HepG2 (cell line): ENCODE results near the gene ZKSCAN3. TPM values are rescaled to one million over a fixed set of nuclear protein-coding genes. Genes with fewer than 3 reads are reported as not detected.

Experiments used
- EP300 ChIP-seq, 3 experiments: sonication (generic) in 1 of 3; formaldehyde crosslinking in 1 of 3; IDR thresholded peaks; 2 replicates each; pipeline versions ENCODE4 v1.5.1 to v1.6.1; 2011 to 2020; ENCODE audit warnings: low read depth in 2 of 3, low read length in 2 of 3, borderline replicate concordance in 1 of 3, improper control_type of control experiment in 1 of 3, mild to moderate bottlenecking in 1 of 3, missing genetic modification reagents in 1 of 3, moderate library complexity in 1 of 3
- IKZF4 ChIP-seq: sonication (generic); formaldehyde crosslinking; IDR thresholded peaks from 2 replicates; pipeline ENCODE4 v1.5.1; 2020; ENCODE audit warnings: borderline replicate concordance, mild to moderate bottlenecking, low read depth, missing genetic modification reagents; ENCODE audit errors: not compliant biosample characterization
- ISL2 ChIP-seq: sonication (generic); formaldehyde crosslinking; IDR thresholded peaks from 2 replicates; pipeline ENCODE4 v1.5.0; 2020; ENCODE audit warnings: missing genetic modification reagents
- KMT2B ChIP-seq: IDR thresholded peaks from 2 replicates; pipeline ENCODE4 v1.6.1; 2016; ENCODE audit warnings: missing genetic modification reagents, missing compliant biosample characterization
- MYC ChIP-seq: sonication (generic); formaldehyde crosslinking; IDR thresholded peaks from 2 replicates; pipeline ENCODE4 v1.9.0; 2021; ENCODE audit warnings: missing genetic modification reagents, borderline replicate concordance
- SALL1 ChIP-seq: sonication (generic); formaldehyde crosslinking; IDR thresholded peaks from 2 replicates; pipeline ENCODE4 v1.8.0; 2022; ENCODE audit warnings: mild to moderate bottlenecking, missing genetic modification reagents
- TBL1XR1 ChIP-seq: fragments of 150-350 bp; IDR thresholded peaks from 2 replicates; pipeline ENCODE4 v1.6.1; 2014; ENCODE audit warnings: borderline replicate concordance, low read length; ENCODE audit not compliant: partially characterized antibody
- TEAD2 ChIP-seq: sonication (generic); formaldehyde crosslinking; IDR thresholded peaks from 2 replicates; pipeline ENCODE4 v1.9.0; 2021; ENCODE audit warnings: missing genetic modification reagents
- TMF1 ChIP-seq: sonication (generic); formaldehyde crosslinking; IDR thresholded peaks from 2 replicates; pipeline ENCODE4 v1.8.1; 2022; ENCODE audit warnings: low read depth, missing genetic modification reagents
- ZNF160 ChIP-seq: sonication (generic); formaldehyde crosslinking; IDR thresholded peaks from 2 replicates; pipeline ENCODE4 v1.8.0; 2022; ENCODE audit warnings: mild to moderate bottlenecking, inconsistent platforms, missing genetic modification reagents
- ZNF230 ChIP-seq: sonication (generic); formaldehyde crosslinking; IDR thresholded peaks from 2 replicates; pipeline ENCODE4 v1.4.0; 2020; ENCODE audit warnings: mild to moderate bottlenecking, missing genetic modification reagents
- ZNF350 ChIP-seq: sonication (generic); formaldehyde crosslinking; IDR thresholded peaks from 2 replicates; pipeline ENCODE4 v1.4.0; 2020; ENCODE audit warnings: mild to moderate bottlenecking, low read depth, missing genetic modification reagents, borderline replicate concordance
- ZNF446 ChIP-seq: sonication (generic); formaldehyde crosslinking; IDR thresholded peaks from 2 replicates; pipeline ENCODE4 v1.5.0; 2020; ENCODE audit warnings: mild to moderate bottlenecking, missing genetic modification reagents
- ZNF569 ChIP-seq: sonication (generic); formaldehyde crosslinking; IDR thresholded peaks from 2 replicates; pipeline ENCODE4 v1.5.0; 2020; ENCODE audit warnings: mild to moderate bottlenecking, missing genetic modification reagents, moderate library complexity, borderline replicate concordance
- ZNF792 ChIP-seq: IDR thresholded peaks from 2 replicates; pipeline ENCODE4 v1.6.1; 2016
- polyA plus RNA-seq, 8 experiments: library from polyadenylated mRNA; depleted of rRNA in 3 of 8; stranded (reverse) in 7 of 8; unstranded in 1 of 8; fragments of >200 nt; fragmentation: Illumina TruSeq in 4 of 8; extraction: Trizol in 4 of 8; gene quantifications; 2 replicates each; pipeline versions ENCODE4 v1.2.1 to v1.2.3, GENCODE V29; 2011 to 2016; ENCODE audit warnings: low read depth in 4 of 8, missing spikeins in 1 of 8, mixed read lengths in 1 of 8; ENCODE audit not compliant: insufficient read depth in 1 of 8
- total RNA-seq, 5 experiments: library from RNA; depleted of rRNA; stranded (reverse); fragments of >200 nt; fragmentation: Illumina TruSeq; extraction: Trizol; gene quantifications; 2 replicates each; pipeline ENCODE4 v1.2.3, GENCODE V29; 2016; ENCODE audit warnings: low read depth in 1 of 5
- TF ChIP-seq, protein P1 (sequence below): sonication (generic); IDR thresholded peaks from 2 replicates; pipeline ENCODE4 v1.6.1; 2016; ENCODE audit warnings: low read depth, borderline replicate concordance
- TF ChIP-seq, protein P2 (sequence below): sonication (generic); formaldehyde crosslinking; IDR thresholded peaks from 2 replicates; pipeline ENCODE4 v1.4.0; 2020; ENCODE audit warnings: mild to moderate bottlenecking, missing genetic modification reagents
- TF ChIP-seq, protein P3 (sequence below): sonication (generic); formaldehyde crosslinking; IDR thresholded peaks from 2 replicates; pipeline ENCODE4 v1.4.0; 2020; ENCODE audit warnings: missing genetic modification reagents
- TF ChIP-seq, protein P4 (sequence below): sonication (generic); formaldehyde crosslinking; IDR thresholded peaks from 2 replicates; pipeline ENCODE4 v1.4.0; 2020; ENCODE audit warnings: low read depth, missing genetic modification reagents

Gene ZKSCAN3
- total and polyA plus RNA-seq, 2 of the 13 experiments (the other 11 are each of a cell fraction or from before 2014, with no cell fraction given), result 3.3 to 7.4 TPM

GRCh38 chr6:28323813-28324424 is 25.8 kb upstream of the ZKSCAN3 start (continued):
- TF ChIP-seq, protein P1, sequence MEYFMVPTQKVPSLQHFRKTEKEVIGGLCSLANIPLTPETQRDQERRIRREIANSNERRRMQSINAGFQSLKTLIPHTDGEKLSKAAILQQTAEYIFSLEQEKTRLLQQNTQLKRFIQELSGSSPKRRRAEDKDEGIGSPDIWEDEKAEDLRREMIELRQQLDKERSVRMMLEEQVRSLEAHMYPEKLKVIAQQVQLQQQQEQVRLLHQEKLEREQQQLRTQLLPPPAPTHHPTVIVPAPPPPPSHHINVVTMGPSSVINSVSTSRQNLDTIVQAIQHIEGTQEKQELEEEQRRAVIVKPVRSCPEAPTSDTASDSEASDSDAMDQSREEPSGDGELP, result no peak
- TF ChIP-seq TBL1XR1, result no peak
- TF ChIP-seq, protein P2, sequence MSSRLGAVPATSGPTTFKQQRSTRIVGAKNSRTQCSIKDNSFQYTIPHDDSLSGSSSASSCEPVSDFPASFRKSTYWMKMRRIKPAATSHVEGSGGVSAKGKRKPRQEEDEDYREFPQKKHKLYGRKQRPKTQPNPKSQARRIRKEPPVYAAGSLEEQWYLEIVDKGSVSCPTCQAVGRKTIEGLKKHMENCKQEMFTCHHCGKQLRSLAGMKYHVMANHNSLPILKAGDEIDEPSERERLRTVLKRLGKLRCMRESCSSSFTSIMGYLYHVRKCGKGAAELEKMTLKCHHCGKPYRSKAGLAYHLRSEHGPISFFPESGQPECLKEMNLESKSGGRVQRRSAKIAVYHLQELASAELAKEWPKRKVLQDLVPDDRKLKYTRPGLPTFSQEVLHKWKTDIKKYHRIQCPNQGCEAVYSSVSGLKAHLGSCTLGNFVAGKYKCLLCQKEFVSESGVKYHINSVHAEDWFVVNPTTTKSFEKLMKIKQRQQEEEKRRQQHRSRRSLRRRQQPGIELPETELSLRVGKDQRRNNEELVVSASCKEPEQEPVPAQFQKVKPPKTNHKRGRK (CRISPR knock-in tag), result no peak
- TF ChIP-seq ZNF230, result peak; percentile 83
- TF ChIP-seq ZNF569, result no peak
- no peak for TF ChIP-seq TMF1 (CRISPR knock-in tag)
- peak in 1 of 2 experiments; percentile 66; a peak in 2 of 4 replicates for TF ChIP-seq EP300 (IDR thresholded peaks at IDR 0.05; ENCODE audit: low read depth in 2 of 2, low read length in 2 of 2)
- TF ChIP-seq EP300 (CRISPR knock-in tag; IDR thresholded peaks at IDR 0.05; ENCODE audit: borderline replicate concordance), result 0 out of 2 replicates have a peak, but pooled peaks have one; percentile 27
- no peak; the same call in 1 of the 2 replicates for TF ChIP-seq ZNF446 (CRISPR knock-in tag)
- TF ChIP-seq KMT2B (CRISPR knock-in tag), result peak; percentile 57; the same call in 1 of the 2 replicates
- TF ChIP-seq ISL2, result peak; percentile 66; the same call in 1 of the 2 replicates
- TF ChIP-seq, protein P3, sequence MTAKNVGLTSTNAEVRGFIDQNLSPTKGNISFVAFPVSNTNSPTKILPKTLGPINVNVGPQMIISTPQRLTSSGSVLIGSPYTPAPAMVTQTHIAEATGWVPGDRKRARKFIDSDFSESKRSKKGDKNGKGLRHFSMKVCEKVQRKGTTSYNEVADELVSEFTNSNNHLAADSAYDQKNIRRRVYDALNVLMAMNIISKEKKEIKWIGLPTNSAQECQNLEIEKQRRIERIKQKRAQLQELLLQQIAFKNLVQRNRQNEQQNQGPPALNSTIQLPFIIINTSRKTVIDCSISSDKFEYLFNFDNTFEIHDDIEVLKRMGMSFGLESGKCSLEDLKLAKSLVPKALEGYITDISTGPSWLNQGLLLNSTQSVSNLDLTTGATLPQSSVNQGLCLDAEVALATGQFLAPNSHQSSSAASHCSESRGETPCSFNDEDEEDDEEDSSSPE, result no peak
- TF ChIP-seq, protein P4, sequence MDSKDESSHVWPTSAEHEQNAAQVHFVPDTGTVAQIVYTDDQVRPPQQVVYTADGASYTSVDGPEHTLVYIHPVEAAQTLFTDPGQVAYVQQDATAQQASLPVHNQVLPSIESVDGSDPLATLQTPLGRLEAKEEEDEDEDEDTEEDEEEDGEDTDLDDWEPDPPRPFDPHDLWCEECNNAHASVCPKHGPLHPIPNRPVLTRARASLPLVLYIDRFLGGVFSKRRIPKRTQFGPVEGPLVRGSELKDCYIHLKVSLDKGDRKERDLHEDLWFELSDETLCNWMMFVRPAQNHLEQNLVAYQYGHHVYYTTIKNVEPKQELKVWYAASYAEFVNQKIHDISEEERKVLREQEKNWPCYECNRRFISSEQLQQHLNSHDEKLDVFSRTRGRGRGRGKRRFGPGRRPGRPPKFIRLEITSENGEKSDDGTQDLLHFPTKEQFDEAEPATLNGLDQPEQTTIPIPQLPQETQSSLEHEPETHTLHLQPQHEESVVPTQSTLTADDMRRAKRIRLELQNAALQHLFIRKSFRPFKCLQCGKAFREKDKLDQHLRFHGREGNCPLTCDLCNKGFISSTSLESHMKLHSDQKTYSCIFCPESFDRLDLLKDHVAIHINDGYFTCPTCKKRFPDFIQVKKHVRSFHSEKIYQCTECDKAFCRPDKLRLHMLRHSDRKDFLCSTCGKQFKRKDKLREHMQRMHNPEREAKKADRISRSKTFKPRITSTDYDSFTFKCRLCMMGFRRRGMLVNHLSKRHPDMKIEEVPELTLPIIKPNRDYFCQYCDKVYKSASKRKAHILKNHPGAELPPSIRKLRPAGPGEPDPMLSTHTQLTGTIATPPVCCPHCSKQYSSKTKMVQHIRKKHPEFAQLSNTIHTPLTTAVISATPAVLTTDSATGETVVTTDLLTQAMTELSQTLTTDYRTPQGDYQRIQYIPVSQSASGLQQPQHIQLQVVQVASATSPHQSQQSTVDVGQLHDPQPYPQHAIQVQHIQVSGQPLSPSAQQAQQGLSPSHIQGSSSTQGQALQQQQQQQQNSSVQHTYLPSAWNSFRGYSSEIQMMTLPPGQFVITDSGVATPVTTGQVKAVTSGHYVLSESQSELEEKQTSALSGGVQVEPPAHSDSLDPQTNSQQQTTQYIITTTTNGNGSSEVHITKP (CRISPR knock-in tag), result peak; percentile 59; the same call in 1 of the 2 replicates
- no peak for TF ChIP-seq TEAD2 (CRISPR knock-in tag)
- TF ChIP-seq MYC (CRISPR knock-in tag), result no peak
- no peak for TF ChIP-seq ZNF160
- peak; percentile 84 for TF ChIP-seq SALL1
- peak; percentile 48 for TF ChIP-seq IKZF4
- peak; percentile 75 for TF ChIP-seq ZNF350 (CRISPR knock-in tag)
- peak; percentile 81; the same call in 1 of the 2 replicates for TF ChIP-seq ZNF792
